HCEC 1CT (cell line): ENCODE data around the gene ZSCAN4.

ENCODE experiments used
- DNase-seq: peaks from one replicate; pipeline ENCODE4 v3.0.0-alpha.2; 2017

The ZSCAN4 gene

GRCh38 chr19:57686727-57687126, 18.0 kb downstream of the ZSCAN4 start:
- DNase-seq, result no peak

- DNase-seq, result no peak
Observed at GRCh38 chr19:57687363-57688010, 18.8 kb downstream of the ZSCAN4 start.

GRCh38 chr19:57688011-57688763, 19.5 kb downstream of the ZSCAN4 start:
- no peak for DNase-seq

- no peak for DNase-seq
Observed at GRCh38 chr19:57689750-57690149, 21.0 kb downstream of the ZSCAN4 start.

- no peak for DNase-seq
Observed at GRCh38 chr19:57701625-57702024, 32.9 kb downstream of the ZSCAN4 start.

- DNase-seq, result no peak
Observed at GRCh38 chr19:57706346-57706745, 37.6 kb downstream of the ZSCAN4 start.

GRCh38 chr19:57708641-57709361, 40.1 kb downstream of the ZSCAN4 start, which contains the start of gene ZNF154:
ZNF154 (minus strand) TSS chr19:57709204; CDS start chr19:57708971, 233 bp downstream.
- no peak for DNase-seq

- no peak for DNase-seq
Observed at GRCh38 chr19:57709616-57710015, 40.9 kb downstream of the ZSCAN4 start.

- no peak for DNase-seq
Observed at GRCh38 chr19:57712222-57712621, 43.5 kb downstream of the ZSCAN4 start.

GRCh38 chr19:57719424-57719823, 50.7 kb downstream of the ZSCAN4 start:
- DNase-seq, result no peak

GRCh38 chr19:57719901-57720519, 51.3 kb downstream of the ZSCAN4 start:
- no peak for DNase-seq

GRCh38 chr19:57720878-57721277, 52.1 kb downstream of the ZSCAN4 start:
- DNase-seq, result no peak
